ENCODE data around the gene GALNT16.

GALNT16 gene

DNA sequence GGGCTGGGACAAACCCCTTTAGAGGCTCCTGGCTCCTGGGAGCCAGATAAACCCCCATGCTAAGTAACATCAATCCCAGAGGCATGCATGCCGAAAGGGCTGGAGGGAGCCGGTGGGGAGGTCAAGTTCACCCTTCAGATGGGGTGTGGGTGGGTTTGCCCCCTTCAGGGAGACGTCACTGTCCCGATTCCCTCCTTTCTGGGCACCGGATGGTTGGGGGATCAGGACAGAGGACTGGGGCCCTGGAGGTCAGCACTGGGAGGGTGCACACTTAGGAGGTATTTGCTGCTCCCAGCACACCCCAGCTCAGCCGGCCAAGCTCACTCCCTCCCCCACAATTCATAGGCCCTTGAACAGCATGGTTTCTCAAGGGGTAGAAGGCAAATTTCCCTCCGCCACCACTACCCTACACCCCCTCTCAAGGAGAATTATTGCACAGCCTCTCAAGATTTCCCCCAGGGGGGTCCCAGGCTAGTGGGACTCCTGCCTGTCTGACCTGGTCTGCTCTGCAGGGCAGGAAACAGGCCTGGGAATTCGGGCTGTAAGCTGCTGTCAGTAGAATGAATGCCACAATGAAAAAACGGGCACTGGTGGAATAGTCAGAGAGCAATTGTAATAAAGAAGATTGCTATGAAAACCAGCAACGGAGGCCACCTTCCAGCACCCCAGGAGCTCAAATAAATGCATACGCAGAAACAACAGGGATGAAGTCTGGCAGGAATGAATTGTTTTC, 63.5 kb downstream of the GALNT16 start:
- H3K4me1 ChIP-seq (ENCODE audit: control insufficient read depth in 1 of 2, insufficient read depth in 2 of 2, low read length in 2 of 2): no peaks in the 10 kb centered on the region
- no peak overlapping the region for H3K9ac ChIP-seq (ENCODE audit: low read depth in 1 of 2, low read length in 2 of 2)
- no peaks in the 10 kb centered on the region for H3K27me3 ChIP-seq (ENCODE audit: control insufficient read depth in 1 of 2, insufficient read depth in 2 of 2, low read length in 2 of 2)
- H3K27ac ChIP-seq (ENCODE audit: low read depth, low read length): no peak overlapping the region
- no peak overlapping the region for H3K4me3 ChIP-seq (ENCODE audit: low read depth in 1 of 2, low read length in 2 of 2)
- peaks cover 0 to 5% of the 10 kb centered on the region in 2 donors for H3K36me3 ChIP-seq (ENCODE audit: control insufficient read depth in 1 of 2, insufficient read depth in 2 of 2, low read length in 2 of 2)
- no peaks in the 10 kb centered on the region for H3K9me3 ChIP-seq (ENCODE audit: control insufficient read depth in 1 of 2, low read length in 2 of 2)

DNA sequence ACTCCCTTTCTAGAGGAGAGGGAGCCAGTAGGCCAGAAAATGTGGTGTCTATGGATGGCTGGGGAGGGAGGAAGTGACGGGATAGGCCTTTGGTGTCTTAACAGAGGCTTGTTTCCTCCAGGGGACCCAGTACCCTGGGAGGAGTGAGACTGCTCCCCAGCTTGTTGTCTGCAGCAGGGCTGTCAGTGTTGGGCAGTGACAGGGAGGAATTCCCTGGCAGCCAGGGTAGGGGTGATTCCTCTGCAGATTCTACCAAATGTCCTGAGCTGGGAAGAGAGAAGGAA, 64.0 kb downstream of the GALNT16 start:
- Histone ChIP-seq H3K27me3 (ENCODE audit: control insufficient read depth in 1 of 2, insufficient read depth in 2 of 2, low read length in 2 of 2) (no peaks in the 10 kb centered on the region), H3K36me3 (ENCODE audit: control insufficient read depth in 1 of 2, insufficient read depth in 2 of 2, low read length in 2 of 2) (peaks cover 0 to 5% of the 10 kb centered on the region in 2 donors), H3K9me3 (ENCODE audit: control insufficient read depth in 1 of 2, low read length in 2 of 2) (no peaks in the 10 kb centered on the region), H3K27ac (ENCODE audit: low read depth, low read length) (no peak overlapping the region), H3K9ac (ENCODE audit: low read depth in 1 of 2, low read length in 2 of 2) (no peak overlapping the region), H3K4me1 (ENCODE audit: control insufficient read depth in 1 of 2, insufficient read depth in 2 of 2, low read length in 2 of 2) (no peaks in the 10 kb centered on the region), H3K4me3 (ENCODE audit: low read depth in 1 of 2, low read length in 2 of 2) (no peak overlapping the region)

DNA sequence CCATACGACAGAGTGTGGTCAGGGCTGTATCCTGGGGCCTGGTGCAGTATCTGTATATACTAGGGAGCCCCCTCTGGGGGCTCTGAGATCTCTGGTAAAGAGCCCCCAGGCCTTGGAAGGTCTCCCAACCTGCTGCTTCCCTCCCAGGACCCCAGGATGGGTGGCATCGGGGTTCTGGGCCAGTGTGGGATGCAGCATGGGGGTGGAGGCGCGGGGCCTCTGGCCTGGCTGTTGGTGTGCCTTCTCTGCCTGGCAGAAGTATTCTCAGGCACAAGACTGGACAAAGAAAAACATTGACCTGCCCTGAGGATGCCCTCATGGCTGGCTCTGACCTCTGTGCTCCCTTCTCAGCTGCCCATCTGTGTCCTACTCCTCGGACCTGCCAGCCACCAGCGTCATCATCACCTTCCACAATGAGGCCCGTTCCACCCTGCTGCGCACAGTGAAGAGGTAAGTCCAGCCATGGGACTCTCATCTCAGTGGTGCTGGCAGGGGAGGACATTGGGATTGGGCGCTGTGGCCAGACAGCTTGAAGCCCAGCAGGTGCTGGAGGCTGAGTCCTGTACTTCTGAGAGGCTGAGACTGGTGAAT, 64.5 kb downstream of the GALNT16 start:
- H3K9me3 ChIP-seq (ENCODE audit: control insufficient read depth in 1 of 2, low read length in 2 of 2): no peaks in the 10 kb centered on the region
- peaks cover 0 to 5% of the 10 kb centered on the region in 2 donors for H3K36me3 ChIP-seq (ENCODE audit: control insufficient read depth in 1 of 2, insufficient read depth in 2 of 2, low read length in 2 of 2)
- no peaks in the 10 kb centered on the region for H3K27me3 ChIP-seq (ENCODE audit: control insufficient read depth in 1 of 2, insufficient read depth in 2 of 2, low read length in 2 of 2)
- H3K4me3 ChIP-seq (ENCODE audit: low read depth in 1 of 2, low read length in 2 of 2): no peak overlapping the region
- no peaks in the 10 kb centered on the region for H3K4me1 ChIP-seq (ENCODE audit: control insufficient read depth in 1 of 2, insufficient read depth in 2 of 2, low read length in 2 of 2)
- H3K27ac ChIP-seq (ENCODE audit: low read depth, low read length): no peak overlapping the region
- no peak overlapping the region for H3K9ac ChIP-seq (ENCODE audit: low read depth in 1 of 2, low read length in 2 of 2)

- no peak overlapping the region for H3K9ac ChIP-seq (ENCODE audit: low read depth in 1 of 2, low read length in 2 of 2)
- no peaks in the 10 kb centered on the region for H3K27me3 ChIP-seq (ENCODE audit: control insufficient read depth in 1 of 2, insufficient read depth in 2 of 2, low read length in 2 of 2)
- no peak overlapping the region for H3K27ac ChIP-seq (ENCODE audit: low read depth, low read length)
- no peaks in the 10 kb centered on the region for H3K4me1 ChIP-seq (ENCODE audit: control insufficient read depth in 1 of 2, insufficient read depth in 2 of 2, low read length in 2 of 2)
- H3K9me3 ChIP-seq (ENCODE audit: control insufficient read depth in 1 of 2, low read length in 2 of 2): no peaks in the 10 kb centered on the region
- peaks cover 0 to 5% of the 10 kb centered on the region in 2 donors for H3K36me3 ChIP-seq (ENCODE audit: control insufficient read depth in 1 of 2, insufficient read depth in 2 of 2, low read length in 2 of 2)
- H3K4me3 ChIP-seq (ENCODE audit: low read depth in 1 of 2, low read length in 2 of 2): no peak overlapping the region
Measured at GRCh38 chr14:69325086-69325485, 65.1 kb downstream of the GALNT16 start.

GRCh38 chr14:69325646-69326265, 65.8 kb downstream of the GALNT16 start:
- no peak overlapping the region for H3K4me3 ChIP-seq (ENCODE audit: low read depth in 1 of 2, low read length in 2 of 2)
- peaks cover 0 to 5% of the 10 kb centered on the region in 2 donors for H3K36me3 ChIP-seq (ENCODE audit: control insufficient read depth in 1 of 2, insufficient read depth in 2 of 2, low read length in 2 of 2)
- H3K27me3 ChIP-seq (ENCODE audit: control insufficient read depth in 1 of 2, insufficient read depth in 2 of 2, low read length in 2 of 2): no peaks in the 10 kb centered on the region
- no peak overlapping the region for H3K9ac ChIP-seq (ENCODE audit: low read depth in 1 of 2, low read length in 2 of 2)
- H3K9me3 ChIP-seq (ENCODE audit: control insufficient read depth in 1 of 2, low read length in 2 of 2): no peaks in the 10 kb centered on the region
- H3K4me1 ChIP-seq (ENCODE audit: control insufficient read depth in 1 of 2, insufficient read depth in 2 of 2, low read length in 2 of 2): no peaks in the 10 kb centered on the region
- no peak overlapping the region for H3K27ac ChIP-seq (ENCODE audit: low read depth, low read length)

GRCh38 chr14:69326611-69327010, 66.7 kb downstream of the GALNT16 start:
- Histone ChIP-seq H3K27ac (ENCODE audit: low read depth, low read length) (no peak overlapping the region), H3K9me3 (ENCODE audit: control insufficient read depth in 1 of 2, low read length in 2 of 2) (no peaks in the 10 kb centered on the region), H3K4me1 (ENCODE audit: control insufficient read depth in 1 of 2, insufficient read depth in 2 of 2, low read length in 2 of 2) (no peaks in the 10 kb centered on the region), H3K36me3 (ENCODE audit: control insufficient read depth in 1 of 2, insufficient read depth in 2 of 2, low read length in 2 of 2) (peaks cover 0 to 5% of the 10 kb centered on the region in 2 donors), H3K4me3 (ENCODE audit: low read depth in 1 of 2, low read length in 2 of 2) (no peak overlapping the region), H3K27me3 (ENCODE audit: control insufficient read depth in 1 of 2, insufficient read depth in 2 of 2, low read length in 2 of 2) (no peaks in the 10 kb centered on the region), H3K9ac (ENCODE audit: low read depth in 1 of 2, low read length in 2 of 2) (no peak overlapping the region)

GRCh38 chr14:69327507-69327906, 67.5 kb downstream of the GALNT16 start:
- Histone ChIP-seq H3K27ac (ENCODE audit: low read depth, low read length) (no peak overlapping the region), H3K36me3 (ENCODE audit: control insufficient read depth in 1 of 2, insufficient read depth in 2 of 2, low read length in 2 of 2) (peaks cover 0 to 5% of the 10 kb centered on the region in 2 donors), H3K4me3 (ENCODE audit: low read depth in 1 of 2, low read length in 2 of 2) (no peak overlapping the region), H3K9ac (ENCODE audit: low read depth in 1 of 2, low read length in 2 of 2) (no peak overlapping the region), H3K9me3 (ENCODE audit: control insufficient read depth in 1 of 2, low read length in 2 of 2) (no peaks in the 10 kb centered on the region), H3K4me1 (ENCODE audit: control insufficient read depth in 1 of 2, insufficient read depth in 2 of 2, low read length in 2 of 2) (no peaks in the 10 kb centered on the region), H3K27me3 (ENCODE audit: control insufficient read depth in 1 of 2, insufficient read depth in 2 of 2, low read length in 2 of 2) (no peaks in the 10 kb centered on the region)

- Histone ChIP-seq H3K27ac (ENCODE audit: low read depth, low read length) (no peak overlapping the region), H3K36me3 (ENCODE audit: control insufficient read depth in 1 of 2, insufficient read depth in 2 of 2, low read length in 2 of 2) (peaks cover 0 to 5% of the 10 kb centered on the region in 2 donors), H3K9ac (ENCODE audit: low read depth in 1 of 2, low read length in 2 of 2) (no peak overlapping the region), H3K4me1 (ENCODE audit: control insufficient read depth in 1 of 2, insufficient read depth in 2 of 2, low read length in 2 of 2) (no peaks in the 10 kb centered on the region), H3K27me3 (ENCODE audit: control insufficient read depth in 1 of 2, insufficient read depth in 2 of 2, low read length in 2 of 2) (no peaks in the 10 kb centered on the region), H3K4me3 (ENCODE audit: low read depth in 1 of 2, low read length in 2 of 2) (no peak overlapping the region), H3K9me3 (ENCODE audit: control insufficient read depth in 1 of 2, low read length in 2 of 2) (no peaks in the 10 kb centered on the region)
Measured at GRCh38 chr14:69328317-69328716, 68.4 kb downstream of the GALNT16 start.

DNA sequence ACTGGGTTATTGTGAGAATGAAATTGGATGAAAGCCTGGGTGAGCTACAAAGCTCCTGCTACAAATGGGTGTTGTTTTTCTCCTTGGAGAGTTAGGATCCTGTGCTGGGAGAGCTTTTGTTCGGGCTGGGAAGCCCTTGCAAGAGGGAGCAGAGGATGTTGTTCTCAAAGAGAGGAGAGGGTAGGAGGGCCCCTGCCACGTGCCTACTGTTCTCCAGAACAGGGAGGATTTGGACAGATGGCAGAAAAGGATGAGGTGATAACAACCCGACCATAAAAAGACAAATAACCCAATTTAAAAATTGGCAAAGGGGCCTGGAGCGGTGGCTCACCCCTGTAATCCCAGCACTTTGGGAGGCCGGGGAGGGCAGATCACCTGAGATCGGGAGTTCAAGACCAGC, 68.8 kb downstream of the GALNT16 start:
- Histone ChIP-seq H3K36me3 (ENCODE audit: control insufficient read depth in 1 of 2, insufficient read depth in 2 of 2, low read length in 2 of 2) (peaks cover 0 to 5% of the 10 kb centered on the region in 2 donors), H3K27me3 (ENCODE audit: control insufficient read depth in 1 of 2, insufficient read depth in 2 of 2, low read length in 2 of 2) (no peaks in the 10 kb centered on the region), H3K4me3 (ENCODE audit: low read depth in 1 of 2, low read length in 2 of 2) (no peak overlapping the region), H3K27ac (ENCODE audit: low read depth, low read length) (no peak overlapping the region), H3K9me3 (ENCODE audit: control insufficient read depth in 1 of 2, low read length in 2 of 2) (no peaks in the 10 kb centered on the region), H3K9ac (ENCODE audit: low read depth in 1 of 2, low read length in 2 of 2) (no peak overlapping the region), H3K4me1 (ENCODE audit: control insufficient read depth in 1 of 2, insufficient read depth in 2 of 2, low read length in 2 of 2) (no peaks in the 10 kb centered on the region)

- H3K4me3 ChIP-seq (ENCODE audit: low read depth in 1 of 2, low read length in 2 of 2): no peak overlapping the region
Measured at GRCh38 chr14:69331206-69331605, 71.2 kb downstream of the GALNT16 start.

More at GRCh38 chr14:69331206-69331605, 71.2 kb downstream of the GALNT16 start:
- Histone ChIP-seq H3K36me3 (ENCODE audit: control insufficient read depth in 1 of 2, insufficient read depth in 2 of 2, low read length in 2 of 2) (peaks cover 0 to 3% of the 10 kb centered on the region in 2 donors), H3K9me3 (ENCODE audit: control insufficient read depth in 1 of 2, low read length in 2 of 2) (no peaks in the 10 kb centered on the region), H3K9ac (ENCODE audit: low read depth in 1 of 2, low read length in 2 of 2) (no peak overlapping the region), H3K4me1 (ENCODE audit: control insufficient read depth in 1 of 2, insufficient read depth in 2 of 2, low read length in 2 of 2) (no peaks in the 10 kb centered on the region), H3K27ac (ENCODE audit: low read depth, low read length) (no peak overlapping the region), H3K27me3 (ENCODE audit: control insufficient read depth in 1 of 2, insufficient read depth in 2 of 2, low read length in 2 of 2) (peaks cover 0 to 5% of the 10 kb centered on the region in 2 donors)
